Globus pallidus (tissue), 1 donor: ENCODE data around the gene NUB1.

Source experiments
- DNase-seq: peaks from one replicate; pipeline ENCODE4 v3.0.0-alpha.2; 2015; ENCODE audit warnings: low spot score

The NUB1 gene

DNA sequence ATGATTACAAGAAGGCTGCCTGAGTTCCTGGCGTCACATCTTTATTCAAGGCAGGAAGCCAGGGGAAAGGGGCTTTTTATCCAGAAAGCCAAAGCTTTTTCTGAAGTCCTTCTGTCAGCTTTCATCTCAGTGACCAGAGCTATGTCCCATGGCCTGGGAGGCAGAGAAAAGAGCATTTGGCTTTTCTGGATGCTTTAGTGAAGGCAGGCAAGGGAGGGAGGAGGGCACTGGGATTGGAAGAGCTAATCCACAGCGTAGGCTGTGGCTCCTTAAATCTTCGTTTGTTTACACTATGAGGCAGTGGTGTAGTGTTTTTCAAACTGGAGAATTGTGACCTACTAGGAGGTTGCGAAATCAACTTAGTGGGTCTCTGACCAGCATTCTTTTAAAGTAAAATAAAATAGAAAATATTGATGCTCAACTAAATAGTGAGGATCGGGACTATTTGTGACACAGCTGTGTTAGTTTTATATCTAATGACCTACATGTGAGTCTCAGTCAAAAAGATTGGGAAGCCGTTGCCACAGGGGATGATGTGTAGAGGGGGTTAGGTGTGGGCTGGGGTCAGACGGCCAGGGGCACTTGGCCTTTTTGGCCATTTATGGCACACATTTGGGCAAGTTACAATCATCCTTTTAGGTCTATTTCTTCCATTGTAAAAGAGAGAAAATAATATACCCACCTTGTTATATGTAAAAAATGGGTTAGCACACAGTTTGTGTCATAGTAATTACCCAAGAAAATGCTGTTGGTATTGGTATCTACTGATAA is 84.2 kb downstream of the NUB1 start:
- DNase-seq, result no peak

DNA sequence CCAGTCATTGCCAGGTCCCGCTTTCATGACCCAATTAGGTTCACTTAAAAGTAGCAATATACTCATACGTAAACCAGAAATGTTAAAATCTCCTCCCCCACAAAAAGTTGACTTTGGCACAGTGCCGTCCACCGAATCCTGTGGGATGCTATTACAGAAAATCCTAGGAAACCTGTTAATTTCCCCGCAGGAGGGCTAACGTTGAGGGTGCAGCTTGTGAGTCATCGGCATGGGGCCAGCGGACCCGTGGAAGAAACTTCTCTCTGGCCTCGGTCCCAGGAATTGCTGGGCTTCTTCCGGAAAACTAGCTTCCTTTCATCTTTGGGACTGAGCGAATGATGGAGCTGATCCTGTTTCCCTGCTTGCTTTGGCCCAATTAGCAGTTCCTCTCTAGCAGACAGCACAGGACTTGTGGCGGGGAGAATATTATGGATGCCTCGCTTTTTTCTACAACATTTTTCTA is 84.9 kb downstream of the NUB1 start:
- DNase-seq, result no peak

DNA sequence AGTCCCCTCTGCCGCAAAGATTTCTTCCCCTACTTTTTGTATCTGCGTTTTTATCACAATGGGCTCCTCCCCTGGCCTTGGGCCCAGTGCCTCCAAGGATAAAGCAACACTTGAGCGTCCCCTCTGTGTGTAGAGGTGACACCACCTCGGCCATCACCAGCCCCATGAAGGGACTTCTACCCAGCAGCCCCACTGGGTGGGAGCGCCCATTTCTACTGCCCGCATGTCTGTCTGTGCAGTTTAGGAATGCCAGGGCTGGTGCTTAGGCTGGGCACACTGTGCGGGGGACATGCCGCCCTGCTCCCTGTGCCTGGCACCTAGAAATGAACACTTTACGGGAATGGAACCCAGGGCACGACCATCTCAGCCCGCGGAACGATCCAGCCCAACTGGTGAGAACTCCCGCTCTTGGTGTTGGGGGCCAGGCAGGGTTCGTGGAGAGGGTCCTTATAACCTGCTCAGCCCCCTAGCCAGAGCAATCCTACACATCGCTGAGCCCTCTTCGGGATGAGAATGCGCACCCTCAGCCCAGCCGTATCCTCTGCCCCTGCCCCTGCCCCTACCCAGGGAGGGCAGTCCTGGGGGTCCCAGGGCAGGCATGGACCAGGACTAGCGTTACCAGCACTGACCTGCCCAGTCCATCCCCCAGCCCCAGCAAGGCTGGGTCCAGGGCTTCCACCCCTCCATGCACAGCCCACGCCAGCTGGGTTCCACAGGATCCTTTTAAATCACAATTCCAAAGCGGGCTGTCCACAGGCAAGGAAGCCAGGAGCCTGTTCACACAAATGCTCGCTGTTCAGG is 85.5 kb downstream of the NUB1 start:
- no peak for DNase-seq

DNA sequence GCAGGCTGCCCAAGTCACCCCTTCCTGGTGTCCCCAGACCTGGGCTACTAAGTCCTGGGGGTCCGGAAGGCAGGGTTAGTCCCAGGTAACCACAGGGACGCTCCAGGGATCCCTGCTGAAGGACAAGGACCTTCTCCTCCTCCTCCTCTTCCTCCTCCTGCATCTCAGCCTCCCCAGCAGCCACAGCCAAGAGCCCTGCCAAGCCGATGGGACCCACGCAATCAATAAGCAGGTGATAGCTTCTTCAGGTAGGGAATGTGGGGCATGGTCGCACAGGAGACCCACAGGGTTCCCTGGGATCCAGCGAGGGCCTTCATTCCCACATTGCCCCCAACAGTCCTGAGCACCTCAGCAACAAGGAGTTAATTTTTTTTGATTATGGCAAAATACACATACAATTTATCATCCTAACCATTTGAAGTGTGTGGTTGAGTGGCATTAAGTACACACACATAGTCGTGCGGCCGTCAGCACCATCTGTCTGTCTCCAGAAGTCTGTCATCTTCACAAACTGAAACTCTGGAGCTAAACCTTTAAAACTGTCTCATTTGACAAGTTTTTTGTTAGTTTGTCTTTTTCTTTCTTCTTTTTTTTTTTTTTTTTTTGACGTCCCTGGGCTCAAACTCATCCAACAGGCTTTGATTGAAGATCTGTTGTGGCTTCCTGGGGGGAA is 86.2 kb downstream of the NUB1 start:
- DNase-seq, result no peak
